Neural progenitor cell (in vitro differentiated cells): ENCODE data around the gene G3BP2.

Experiments used
- CTCF ChIP-seq: fragments of 200-600 bp; sonication (generic); IDR thresholded peaks from 2 replicates; pipeline ENCODE4 v1.5.1; 2017; ENCODE audit warnings: antibody characterized with exemption, mild to moderate bottlenecking
- EZH2 ChIP-seq: fragments of 200-600 bp; sonication (generic); IDR thresholded peaks from 2 replicates; pipeline ENCODE4 v1.6.1; 2017; ENCODE audit warnings: antibody characterized with exemption, mild to moderate bottlenecking, moderate library complexity

DNA sequence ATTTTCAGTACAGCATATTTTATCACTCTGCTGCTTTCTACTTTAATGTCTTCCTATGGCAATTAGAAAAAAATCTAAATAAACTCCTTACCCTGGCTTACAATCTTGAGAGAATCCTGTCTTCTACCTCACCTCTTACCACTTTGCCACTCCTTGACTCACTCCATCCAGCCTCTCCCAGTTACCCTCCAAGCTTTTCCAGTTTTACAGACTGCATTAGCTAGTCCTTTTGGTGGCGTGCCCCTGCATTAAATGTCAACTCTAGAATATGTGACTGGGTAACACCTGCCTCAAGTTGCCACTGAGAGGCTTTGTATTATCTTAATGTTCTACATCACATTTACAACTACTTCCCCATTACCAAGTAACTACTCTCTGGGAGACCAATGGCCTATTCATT is 35.4 kb downstream of the G3BP2 start:
- TF ChIP-seq CTCF (no peak), EZH2 (no peak)
